GM21786 (cell line): ENCODE measurements around the gene ACP3.
"Not testable (repeated sequence)": the region's sequence is repeated elsewhere in the genome, so short reads cannot be mapped to it uniquely, and the experiment has no call there.

Source experiments
- ATAC-seq: cut with Tn5 transposase; IDR thresholded peaks from one replicate; pipeline ENCODE4 v1.9.1; 2021; ENCODE audit not compliant: unreplicated experiment

Gene ACP3

GRCh38 chr3:132356568-132356967, 39.4 kb downstream of the ACP3 start:
- no peak for ATAC-seq

- no peak for ATAC-seq
Observed at GRCh38 chr3:132360717-132361116, 43.5 kb downstream of the ACP3 start.

GRCh38 chr3:132362329-132362728, 45.1 kb downstream of the ACP3 start:
- ATAC-seq = no peak

- ATAC-seq = no peak
Observed at GRCh38 chr3:132368515-132368914, 51.3 kb downstream of the ACP3 start.

GRCh38 chr3:132368962-132369361, 51.8 kb downstream of the ACP3 start:
- no peak for ATAC-seq

GRCh38 chr3:132376945-132377354, 59.7 kb downstream of the ACP3 start:
- not testable (repeated sequence) for ATAC-seq

- ATAC-seq = no peak
Observed at GRCh38 chr3:132378048-132378762, 61.0 kb downstream of the ACP3 start.

- ATAC-seq = no peak
Observed at GRCh38 chr3:132378846-132379245, 61.6 kb downstream of the ACP3 start.

GRCh38 chr3:132380920-132381319, 63.7 kb downstream of the ACP3 start:
- ATAC-seq = no peak

- ATAC-seq = no peak
Observed at GRCh38 chr3:132381348-132381944, 64.2 kb downstream of the ACP3 start.

- ATAC-seq = no peak
Observed at GRCh38 chr3:132382267-132382666, 65.1 kb downstream of the ACP3 start.

- ATAC-seq = no peak
Observed at GRCh38 chr3:132382688-132383194, 65.5 kb downstream of the ACP3 start.

GRCh38 chr3:132386259-132386658, 69.1 kb downstream of the ACP3 start:
- no peak for ATAC-seq

GRCh38 chr3:132392675-132393074, 75.5 kb downstream of the ACP3 start:
- ATAC-seq = not testable (repeated sequence)

GRCh38 chr3:132394320-132394719, 77.1 kb downstream of the ACP3 start:
- no peak for ATAC-seq

GRCh38 chr3:132395126-132395525, 77.9 kb downstream of the ACP3 start:
- ATAC-seq = no peak

- ATAC-seq = no peak
Observed at GRCh38 chr3:132396255-132396654, 79.0 kb downstream of the ACP3 start.

GRCh38 chr3:132396776-132397175, 79.6 kb downstream of the ACP3 start:
- ATAC-seq = not testable (repeated sequence)

- no peak for ATAC-seq
Observed at GRCh38 chr3:132399054-132399929, 82.1 kb downstream of the ACP3 start.

GRCh38 chr3:132401255-132401654, 84.0 kb downstream of the ACP3 start:
- ATAC-seq = no peak

- ATAC-seq = no peak
Observed at GRCh38 chr3:132404276-132404675, 87.1 kb downstream of the ACP3 start.

GRCh38 chr3:132405188-132405587, 88.0 kb downstream of the ACP3 start:
- no peak for ATAC-seq
